ENCODE results near the gene SMPD4.
"Not testable (repeated sequence)": the region's sequence is repeated elsewhere in the genome, so short reads cannot be mapped to it uniquely, and the experiment has no call there.

DNA sequence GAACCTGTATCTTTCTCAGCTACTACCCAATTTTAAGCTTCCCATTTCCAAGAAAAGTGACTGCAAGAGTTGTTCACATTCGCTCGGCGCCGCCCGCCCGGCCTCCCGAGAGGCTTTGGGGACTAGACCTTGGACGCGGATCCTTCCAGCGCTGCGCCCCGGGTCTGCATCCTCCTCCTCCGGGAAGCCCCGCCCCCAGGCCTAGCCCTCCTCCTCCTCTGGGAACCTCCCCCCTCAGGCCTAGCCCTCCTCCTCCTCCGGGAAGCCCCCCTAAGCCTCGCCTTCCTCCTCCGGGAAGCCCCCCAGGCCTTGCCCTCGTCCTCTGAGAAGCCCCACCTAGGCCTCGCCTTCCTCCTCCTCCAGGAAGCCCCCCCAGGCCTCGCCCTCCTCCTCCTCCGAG lies 46.6 kb upstream of the SMPD4 start:
- TF ChIP-seq POLR2AphosphoS5 (IDR thresholded peaks at IDR 0.05; ENCODE audit: insufficient read depth, low read depth, low read length); POLR2A (IDR thresholded peaks at IDR 0.05; ENCODE audit: low read depth, low read length); EZH2 (IDR thresholded peaks at IDR 0.05; ENCODE audit: borderline replicate concordance, low read depth, low read length, severe bottlenecking); GATA2 (IDR thresholded peaks at IDR 0.05; ENCODE audit: insufficient read depth, insufficient read length, low read depth, low read length); JUN (IDR thresholded peaks at IDR 0.05; ENCODE audit: borderline replicate concordance, insufficient read depth, insufficient read length, low read depth); FOS (IDR thresholded peaks at IDR 0.05; ENCODE audit: borderline replicate concordance, insufficient read depth, low read length): not testable (repeated sequence)
- TF ChIP-seq, protein P1, sequence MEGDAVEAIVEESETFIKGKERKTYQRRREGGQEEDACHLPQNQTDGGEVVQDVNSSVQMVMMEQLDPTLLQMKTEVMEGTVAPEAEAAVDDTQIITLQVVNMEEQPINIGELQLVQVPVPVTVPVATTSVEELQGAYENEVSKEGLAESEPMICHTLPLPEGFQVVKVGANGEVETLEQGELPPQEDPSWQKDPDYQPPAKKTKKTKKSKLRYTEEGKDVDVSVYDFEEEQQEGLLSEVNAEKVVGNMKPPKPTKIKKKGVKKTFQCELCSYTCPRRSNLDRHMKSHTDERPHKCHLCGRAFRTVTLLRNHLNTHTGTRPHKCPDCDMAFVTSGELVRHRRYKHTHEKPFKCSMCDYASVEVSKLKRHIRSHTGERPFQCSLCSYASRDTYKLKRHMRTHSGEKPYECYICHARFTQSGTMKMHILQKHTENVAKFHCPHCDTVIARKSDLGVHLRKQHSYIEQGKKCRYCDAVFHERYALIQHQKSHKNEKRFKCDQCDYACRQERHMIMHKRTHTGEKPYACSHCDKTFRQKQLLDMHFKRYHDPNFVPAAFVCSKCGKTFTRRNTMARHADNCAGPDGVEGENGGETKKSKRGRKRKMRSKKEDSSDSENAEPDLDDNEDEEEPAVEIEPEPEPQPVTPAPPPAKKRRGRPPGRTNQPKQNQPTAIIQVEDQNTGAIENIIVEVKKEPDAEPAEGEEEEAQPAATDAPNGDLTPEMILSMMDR (IDR thresholded peaks at IDR 0.05; ENCODE audit: extremely low read depth in 1 of 2, insufficient read depth in 1 of 2, low read depth in 1 of 2, low read length in 2 of 2), result not testable (repeated sequence)
- TF ChIP-seq, protein P2, sequence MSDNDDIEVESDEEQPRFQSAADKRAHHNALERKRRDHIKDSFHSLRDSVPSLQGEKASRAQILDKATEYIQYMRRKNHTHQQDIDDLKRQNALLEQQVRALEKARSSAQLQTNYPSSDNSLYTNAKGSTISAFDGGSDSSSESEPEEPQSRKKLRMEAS (IDR thresholded peaks at IDR 0.05; ENCODE audit: insufficient read depth, insufficient read length), result not testable (repeated sequence)
